ENCODE data around the gene GUSB.
A peak's percentile ranks its signal among the peaks of the same experiment; 100 is the strongest.

The GUSB gene

DNA sequence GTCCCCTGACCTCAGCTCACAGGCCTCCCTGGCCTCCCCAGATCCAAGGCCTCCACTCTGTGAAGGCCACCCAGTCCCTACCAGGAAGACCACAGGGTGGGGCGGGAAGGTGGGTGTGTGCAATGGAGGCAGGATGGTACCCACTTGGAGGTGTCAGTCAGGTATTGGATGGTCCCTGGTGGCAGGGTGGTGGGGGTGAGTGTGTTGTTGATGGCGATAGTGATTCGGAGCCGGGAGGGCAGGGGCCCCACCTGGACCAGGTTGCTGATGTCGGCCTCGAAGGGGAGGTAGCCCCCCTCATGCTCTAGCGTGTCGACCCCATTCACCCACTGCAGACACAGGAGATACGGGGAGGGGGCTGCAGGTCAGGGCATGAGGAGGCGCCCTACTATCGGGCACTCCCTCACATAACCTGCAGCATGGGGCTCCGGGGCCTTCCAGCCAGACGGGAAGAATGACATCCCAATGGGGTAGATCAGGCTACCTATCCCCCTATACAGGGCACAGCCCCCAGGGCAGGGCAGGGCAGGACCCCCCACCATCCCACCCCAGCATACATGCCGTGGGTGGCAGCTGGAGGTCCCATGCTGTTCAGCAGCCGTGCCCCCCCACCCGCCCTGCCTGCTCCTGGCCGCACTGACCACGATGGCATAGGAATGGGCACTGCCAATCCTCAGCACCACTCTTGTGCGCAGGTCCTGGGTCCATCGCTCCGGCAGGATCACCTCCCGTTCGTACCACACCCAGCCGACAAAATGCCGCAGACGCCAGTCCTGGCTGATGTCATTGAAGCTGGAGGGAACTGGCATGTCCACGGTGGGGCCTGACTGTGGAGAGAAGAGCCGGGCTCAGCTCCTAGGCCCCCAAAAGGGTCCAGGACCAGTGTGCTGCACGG, 2.2 kb downstream of the GUSB start:
- no peak for DNase-seq (ENCODE audit: low read depth, low spot score)
- Histone ChIP-seq H3K9ac (ENCODE audit: insufficient read length, low read depth) (peak overlapping the region; percentile 9), H3K9me3 (ENCODE audit: insufficient read depth, low read length) (no peaks in the 10 kb centered on the region), H3K4me3 (ENCODE audit: insufficient read length, low read depth) (no peak overlapping the region), H3K36me3 (ENCODE audit: insufficient read depth, insufficient read length, low read length) (peaks cover 48% of the 10 kb centered on the region), H3K4me1 (ENCODE audit: insufficient read depth, insufficient read length) (peaks cover 11% of the 10 kb centered on the region), H3K27me3 (ENCODE audit: insufficient read depth, insufficient read length) (no peaks in the 10 kb centered on the region)
- TF ChIP-seq SUZ12 (IDR thresholded peaks at IDR 0.05; ENCODE audit: extremely low read depth, insufficient read depth, insufficient read length) (no peak), ZNF274 (IDR thresholded peaks at IDR 0.05; ENCODE audit: low read depth, low read length) (no peak), YY1 (IDR thresholded peaks at IDR 0.05; ENCODE audit: insufficient read depth, insufficient read length) (no peak)

DNA sequence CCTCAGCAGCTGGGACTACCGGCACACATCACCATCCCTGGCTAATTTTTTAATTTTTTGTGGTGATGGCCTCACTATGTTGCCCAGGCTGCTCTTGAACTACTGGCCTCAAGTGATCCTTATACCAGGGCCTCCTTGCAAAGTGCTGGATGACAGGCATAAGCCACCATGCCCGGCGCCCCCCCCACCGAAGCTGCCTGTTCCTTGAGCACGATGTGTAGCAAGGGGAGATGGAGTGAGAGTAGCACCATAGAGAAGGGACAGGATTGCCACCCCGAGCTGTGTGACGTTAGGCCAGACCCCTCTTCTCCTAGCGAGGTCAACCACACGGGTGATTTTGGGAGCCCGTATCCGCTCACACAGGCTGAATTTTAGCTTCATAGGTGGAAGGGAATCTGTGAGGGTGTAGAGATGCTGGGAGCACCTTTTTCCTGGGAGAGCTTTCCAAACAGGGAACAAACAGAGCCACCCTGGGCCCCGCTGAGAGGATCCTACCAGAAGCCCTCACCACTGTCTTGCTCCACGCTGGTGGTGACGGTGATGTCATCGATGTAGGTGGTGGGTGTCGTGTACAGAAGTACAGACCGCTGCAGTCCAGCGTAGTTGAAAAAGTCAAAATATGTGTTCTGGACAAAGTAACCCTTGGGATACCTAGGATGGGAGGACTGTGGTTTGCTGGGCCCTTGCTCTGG, 3.0 kb downstream of the GUSB start:
- Histone ChIP-seq H3K4me3 (ENCODE audit: insufficient read length, low read depth) (no peak overlapping the region), H3K36me3 (ENCODE audit: insufficient read depth, insufficient read length, low read length) (peaks cover 56% of the 10 kb centered on the region), H3K27me3 (ENCODE audit: insufficient read depth, insufficient read length) (no peaks in the 10 kb centered on the region), H3K9ac (ENCODE audit: insufficient read length, low read depth) (no peak overlapping the region), H3K9me3 (ENCODE audit: insufficient read depth, low read length) (no peaks in the 10 kb centered on the region), H3K4me1 (ENCODE audit: insufficient read depth, insufficient read length) (peaks cover 11% of the 10 kb centered on the region)
- no peak for DNase-seq (ENCODE audit: low read depth, low spot score)
- no peak for TF ChIP-seq ZNF274 (IDR thresholded peaks at IDR 0.05; ENCODE audit: low read depth, low read length)
- TF ChIP-seq YY1 (IDR thresholded peaks at IDR 0.05; ENCODE audit: insufficient read depth, insufficient read length): no peak
- no peak for TF ChIP-seq SUZ12 (IDR thresholded peaks at IDR 0.05; ENCODE audit: extremely low read depth, insufficient read depth, insufficient read length)

DNA sequence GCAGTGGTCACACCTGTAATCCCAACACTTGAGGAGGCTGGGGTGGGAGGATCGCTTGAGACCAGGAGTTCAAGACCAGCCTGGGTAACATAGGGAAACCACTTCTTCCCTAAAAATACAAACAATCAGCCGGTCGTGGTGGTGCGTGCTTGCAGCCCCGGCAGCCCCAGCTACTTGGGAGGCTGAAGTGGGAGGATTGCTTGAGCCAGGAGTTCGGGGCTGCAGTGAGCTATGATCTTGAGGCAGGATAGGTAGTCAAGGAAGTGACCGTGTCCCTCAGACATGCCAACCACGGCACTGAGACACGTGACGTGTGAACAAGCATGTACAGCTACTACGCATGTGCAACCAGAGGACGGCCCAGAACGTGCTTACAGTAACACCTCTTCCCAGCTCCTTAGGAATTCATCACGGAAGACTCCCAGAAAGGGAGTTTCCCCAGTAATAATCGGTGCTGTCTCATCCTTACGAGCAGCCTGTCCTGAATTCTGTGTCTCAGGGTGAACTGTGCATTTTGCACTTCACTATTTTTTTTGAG, 5.3 kb downstream of the GUSB start:
- Histone ChIP-seq H3K27me3 (ENCODE audit: insufficient read depth, insufficient read length) (no peaks in the 10 kb centered on the region), H3K9ac (ENCODE audit: insufficient read length, low read depth) (no peak overlapping the region), H3K9me3 (ENCODE audit: insufficient read depth, low read length) (no peaks in the 10 kb centered on the region), H3K4me3 (ENCODE audit: insufficient read length, low read depth) (no peak overlapping the region), H3K4me1 (ENCODE audit: insufficient read depth, insufficient read length) (peaks cover 11% of the 10 kb centered on the region), H3K36me3 (ENCODE audit: insufficient read depth, insufficient read length, low read length) (peaks cover 78% of the 10 kb centered on the region)
- no peak for TF ChIP-seq ZNF274 (IDR thresholded peaks at IDR 0.05; ENCODE audit: low read depth, low read length)
- no peak for TF ChIP-seq YY1 (IDR thresholded peaks at IDR 0.05; ENCODE audit: insufficient read depth, insufficient read length)
- no peak for TF ChIP-seq SUZ12 (IDR thresholded peaks at IDR 0.05; ENCODE audit: extremely low read depth, insufficient read depth, insufficient read length)
- DNase-seq (ENCODE audit: low read depth, low spot score): no peak

DNA sequence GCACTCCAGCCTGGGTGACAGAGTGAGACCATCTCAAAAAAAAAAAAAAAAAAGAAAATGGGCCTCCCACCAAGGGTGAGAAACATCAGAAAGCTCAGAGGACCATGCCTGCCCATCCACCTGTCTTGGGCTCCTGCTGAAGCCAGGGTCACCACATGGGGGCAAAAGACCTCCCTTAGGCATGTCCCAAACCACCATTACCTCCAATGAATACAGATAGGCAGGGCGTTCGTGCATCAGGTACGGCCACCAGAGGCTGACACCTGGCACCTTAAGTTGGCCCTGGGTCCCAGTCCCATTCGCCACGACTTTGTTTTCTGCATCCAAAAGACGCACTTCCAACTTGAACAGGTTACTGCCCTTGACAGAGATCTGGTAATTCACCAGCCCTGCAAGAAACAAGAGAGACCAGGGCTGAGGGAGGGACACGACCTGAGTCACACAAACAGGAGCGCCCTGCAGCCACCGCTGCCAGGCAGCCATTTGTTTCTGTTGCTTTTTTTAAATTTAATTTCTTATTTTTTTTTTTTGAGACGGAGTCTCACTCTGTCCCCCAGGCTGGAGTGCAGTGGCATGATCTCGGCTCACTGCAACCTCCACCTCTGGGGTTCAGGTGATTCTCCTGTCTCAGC, 6.1 kb downstream of the GUSB start:
- no peaks in the 10 kb centered on the region for H3K9me3 ChIP-seq (ENCODE audit: insufficient read depth, low read length)
- no peak overlapping the region for H3K9ac ChIP-seq (ENCODE audit: insufficient read length, low read depth)
- H3K36me3 ChIP-seq (ENCODE audit: insufficient read depth, insufficient read length, low read length): peaks cover 85% of the 10 kb centered on the region
- no peak for TF ChIP-seq SUZ12 (IDR thresholded peaks at IDR 0.05; ENCODE audit: extremely low read depth, insufficient read depth, insufficient read length)
- no peak for TF ChIP-seq ZNF274 (IDR thresholded peaks at IDR 0.05; ENCODE audit: low read depth, low read length)
- no peak for TF ChIP-seq YY1 (IDR thresholded peaks at IDR 0.05; ENCODE audit: insufficient read depth, insufficient read length)
- no peak for DNase-seq (ENCODE audit: low read depth, low spot score)
- H3K4me3 ChIP-seq (ENCODE audit: insufficient read length, low read depth): no peak overlapping the region
- H3K27me3 ChIP-seq (ENCODE audit: insufficient read depth, insufficient read length): no peaks in the 10 kb centered on the region
- peaks cover 10% of the 10 kb centered on the region for H3K4me1 ChIP-seq (ENCODE audit: insufficient read depth, insufficient read length)

DNA sequence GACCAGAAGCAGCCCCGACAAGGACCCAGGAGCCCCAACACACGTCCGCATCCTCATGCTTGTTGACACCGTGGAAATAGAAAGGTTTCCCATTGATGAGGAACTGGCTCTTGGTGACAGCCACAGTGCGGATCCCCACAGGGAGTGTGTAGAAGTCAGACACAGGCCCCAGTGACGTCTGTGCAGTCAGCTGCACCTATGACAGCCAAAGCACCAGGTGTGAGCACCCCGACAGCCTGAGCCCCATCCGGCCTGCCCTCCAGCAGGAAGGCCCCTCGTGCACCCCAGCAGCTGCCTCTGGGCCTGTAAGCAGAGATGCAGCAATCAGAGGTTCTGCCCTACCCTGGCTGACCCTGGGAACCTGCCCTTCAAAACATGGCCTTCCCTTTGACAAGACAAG, 7.1 kb downstream of the GUSB start:
- H3K4me1 ChIP-seq (ENCODE audit: insufficient read depth, insufficient read length): peaks cover 3% of the 10 kb centered on the region
- H3K4me3 ChIP-seq (ENCODE audit: insufficient read length, low read depth): no peak overlapping the region
- TF ChIP-seq ZNF274 (IDR thresholded peaks at IDR 0.05; ENCODE audit: low read depth, low read length) (no peak), SUZ12 (IDR thresholded peaks at IDR 0.05; ENCODE audit: extremely low read depth, insufficient read depth, insufficient read length) (no peak), YY1 (IDR thresholded peaks at IDR 0.05; ENCODE audit: insufficient read depth, insufficient read length) (no peak)
- no peak for DNase-seq (ENCODE audit: low read depth, low spot score)
- no peaks in the 10 kb centered on the region for H3K27me3 ChIP-seq (ENCODE audit: insufficient read depth, insufficient read length)
- no peaks in the 10 kb centered on the region for H3K9me3 ChIP-seq (ENCODE audit: insufficient read depth, low read length)
- H3K9ac ChIP-seq (ENCODE audit: insufficient read length, low read depth): no peak overlapping the region
- peaks cover 85% of the 10 kb centered on the region for H3K36me3 ChIP-seq (ENCODE audit: insufficient read depth, insufficient read length, low read length)

DNA sequence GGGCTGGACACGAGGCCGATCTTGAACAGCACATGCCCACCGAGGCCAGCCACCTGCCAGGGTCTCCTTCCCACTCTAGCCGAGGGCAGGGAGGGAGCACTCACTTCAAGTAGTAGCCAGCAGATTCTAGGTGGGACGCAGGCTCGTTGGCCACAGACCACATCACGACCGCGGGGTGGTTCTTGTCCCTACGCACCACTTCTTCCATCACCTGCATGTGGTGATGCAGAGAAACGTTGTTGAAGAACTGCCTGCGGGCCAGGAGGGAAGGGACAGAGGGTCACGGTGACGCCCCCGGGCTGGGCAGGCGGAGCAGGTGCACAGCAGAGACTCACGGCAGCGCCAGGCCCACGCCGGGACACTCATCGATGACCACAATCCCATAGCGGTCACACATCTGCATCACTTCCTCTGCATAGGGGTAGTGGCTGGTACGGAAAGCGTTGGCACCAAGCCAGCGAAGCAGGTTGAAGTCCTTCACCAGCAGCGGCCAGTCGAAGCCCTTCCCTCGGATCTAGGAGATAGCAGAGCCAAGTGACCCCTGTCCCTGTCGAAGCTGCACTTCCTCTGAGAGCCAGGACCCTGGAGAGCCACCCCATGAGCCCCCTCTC, 7.7 kb downstream of the GUSB start:
- peaks cover 85% of the 10 kb centered on the region for H3K36me3 ChIP-seq (ENCODE audit: insufficient read depth, insufficient read length, low read length)
- H3K9ac ChIP-seq (ENCODE audit: insufficient read length, low read depth): no peak overlapping the region
- TF ChIP-seq ZNF274 (IDR thresholded peaks at IDR 0.05; ENCODE audit: low read depth, low read length): no peak
- no peak for TF ChIP-seq YY1 (IDR thresholded peaks at IDR 0.05; ENCODE audit: insufficient read depth, insufficient read length)
- no peak for TF ChIP-seq SUZ12 (IDR thresholded peaks at IDR 0.05; ENCODE audit: extremely low read depth, insufficient read depth, insufficient read length)
- peaks cover 2% of the 10 kb centered on the region for H3K4me1 ChIP-seq (ENCODE audit: insufficient read depth, insufficient read length)
- DNase-seq (ENCODE audit: low read depth, low spot score): no peak
- H3K4me3 ChIP-seq (ENCODE audit: insufficient read length, low read depth): no peak overlapping the region
- H3K27me3 ChIP-seq (ENCODE audit: insufficient read depth, insufficient read length): no peaks in the 10 kb centered on the region
- H3K9me3 ChIP-seq (ENCODE audit: insufficient read depth, low read length): no peaks in the 10 kb centered on the region
